ENCODE data around the gene CYP1A2. TPM values are rescaled to one million over a fixed set of nuclear protein-coding genes. Genes with fewer than 3 reads are reported as not detected.

The CYP1A2 gene
- total RNA-seq, 6 donors from 2014 or later, result 0.15 to 0.80 TPM; not detected in 4

- no peaks in the 10 kb centered on the region for H3K36me3 ChIP-seq
- peak; percentile 52 to 92 for DNase-seq
- peak overlapping the region; percentile 88 to 99 (median 96) for H3K27ac ChIP-seq
- WGBS, 2 donors, result 1% methylated on average over 30 to 42 of the region's 72 CpGs
- no peaks in the 10 kb centered on the region for H3K27me3 ChIP-seq
- no peak for TF ChIP-seq POLR2A (IDR thresholded peaks at IDR 0.05)
- TF ChIP-seq CTCF (IDR thresholded peaks at IDR 0.05), result no peak
- TF ChIP-seq EP300 (IDR thresholded peaks at IDR 0.05), result no peak
- TF ChIP-seq POLR2AphosphoS5 (IDR thresholded peaks at IDR 0.05), result no peak
- H3K9me3 ChIP-seq, result no peaks in the 10 kb centered on the region
- peak; percentile 2 to 52 for ATAC-seq (ENCODE audit: low FRiP score in 2 of 2)
- H3K4me1 ChIP-seq, result peaks cover 72 to 85% (median 77%) of the 10 kb centered on the region in 4 donors
- H3K4me3 ChIP-seq, result peak overlapping the region; percentile 82 to 90 (median 88)
Measured at GRCh38 chr15:74782259-74783071, 33.8 kb downstream of the CYP1A2 start.

- Histone ChIP-seq H3K27ac (peak overlapping the region; percentile 88 to 99 (median 96)), H3K4me1 (peaks cover 74 to 85% (median 78%) of the 10 kb centered on the region in 4 donors), H3K4me3 (peak overlapping the region; percentile 82 to 90 (median 88)), H3K9me3 (no peaks in the 10 kb centered on the region), H3K27me3 (no peaks in the 10 kb centered on the region), H3K36me3 (no peaks in the 10 kb centered on the region)
- ATAC-seq (ENCODE audit: low FRiP score in 2 of 2) (peak; percentile 3 to 5), DNase-seq (peak; percentile 57 to 67)
- TF ChIP-seq EP300 (IDR thresholded peaks at IDR 0.05) (no peak), POLR2AphosphoS5 (IDR thresholded peaks at IDR 0.05) (peak in 1 of 2 donors; percentile 36)
- 5 to 10% methylated on average over 4 to 13 of the region's 13 CpGs for WGBS, 2 donors
Measured at GRCh38 chr15:74783072-74783807, 34.6 kb downstream of the CYP1A2 start.

- TF ChIP-seq CTCF (IDR thresholded peaks at IDR 0.05), result no peak
- TF ChIP-seq POLR2AphosphoS5 (IDR thresholded peaks at IDR 0.05), result no peak
- TF ChIP-seq POLR2A (IDR thresholded peaks at IDR 0.05), result no peak
- peak overlapping the region; percentile 88 to 99 (median 96) for H3K27ac ChIP-seq
- H3K27me3 ChIP-seq, result no peaks in the 10 kb centered on the region
- ATAC-seq (ENCODE audit: low FRiP score in 2 of 2), result no peak
- no peak for DNase-seq
- no peaks in the 10 kb centered on the region for H3K36me3 ChIP-seq
- 11 to 39% methylated on average over 3 of the region's 3 CpGs for WGBS, 2 donors
- no peaks in the 10 kb centered on the region for H3K9me3 ChIP-seq
- H3K4me3 ChIP-seq, result peak overlapping the region in 3 of 4 donors; percentile 86 to 90 (median 89)
- H3K4me1 ChIP-seq, result peaks cover 75 to 90% (median 79%) of the 10 kb centered on the region in 4 donors
Measured at GRCh38 chr15:74783808-74784175, 35.1 kb downstream of the CYP1A2 start.

- Histone ChIP-seq H3K4me3 (peak overlapping the region in 3 of 4 donors; percentile 86 to 90 (median 89)), H3K36me3 (no peaks in the 10 kb centered on the region), H3K27me3 (no peaks in the 10 kb centered on the region), H3K9me3 (no peaks in the 10 kb centered on the region), H3K27ac (peak overlapping the region; percentile 88 to 99 (median 96)), H3K4me1 (peaks cover 81 to 92% (median 87%) of the 10 kb centered on the region in 4 donors)
- TF ChIP-seq POLR2A (IDR thresholded peaks at IDR 0.05), result no peak
- TF ChIP-seq EP300 (IDR thresholded peaks at IDR 0.05), result no peak
- no peak for TF ChIP-seq CTCF (IDR thresholded peaks at IDR 0.05)
- no peak for TF ChIP-seq POLR2AphosphoS5 (IDR thresholded peaks at IDR 0.05)
- ATAC-seq (ENCODE audit: low FRiP score in 2 of 2) (no peak), DNase-seq (no peak)
- whole genome bisulfite sequencing, 2 donors, result 56 to 70% methylated on average over 8 of the region's 8 CpGs
Measured at GRCh38 chr15:74784426-74785193, 36.0 kb downstream of the CYP1A2 start.

Data from upper lobe of left lung (tissue), 6 donors.